HEK293 (cell line): ENCODE data around the gene SLC13A3.

Experiments used
- KLF8 ChIP-seq: fragments of 450-650 bp; formaldehyde crosslinking; IDR thresholded peaks from 2 replicates; pipeline ENCODE4 v1.5.1; 2016; ENCODE audit warnings: missing biosample characterization, missing genetic modification characterization
- SP2 ChIP-seq: fragments of 450-650 bp; formaldehyde crosslinking; IDR thresholded peaks from 2 replicates; pipeline ENCODE4 v1.5.1; 2016; ENCODE audit warnings: missing biosample characterization, missing genetic modification characterization
- ZNF19 ChIP-seq: fragments of 450-650 bp; formaldehyde crosslinking; IDR thresholded peaks from 2 replicates; pipeline ENCODE4; 2016; ENCODE audit warnings: missing biosample characterization, missing genetic modification characterization, low read depth

DNA sequence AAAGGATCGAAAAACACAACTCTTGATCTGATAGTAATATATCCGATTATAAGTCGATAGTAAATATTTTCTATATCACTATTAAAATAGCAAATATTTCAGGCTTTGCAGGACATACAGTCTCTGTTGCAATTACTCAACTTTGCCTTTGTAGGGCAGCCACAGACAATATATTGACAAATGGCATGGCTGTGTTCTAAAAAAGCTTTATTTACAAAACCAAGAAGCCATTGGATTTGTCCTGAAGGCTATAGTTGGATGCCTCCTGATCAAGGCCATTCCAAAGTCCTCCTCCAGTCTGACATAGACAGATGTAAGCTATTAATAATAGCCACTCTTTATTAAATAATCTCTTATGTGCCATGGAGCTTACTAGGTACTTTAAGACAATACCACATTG, 106.7 kb downstream of the SLC13A3 start:
- TF ChIP-seq SP2 (tag by site-specific recombination) (no peak), ZNF19 (tag by site-specific recombination) (no peak), KLF8 (no peak)
